HL-60/S4 (cell line): ENCODE data around the gene KRT1.

Experiments
- in situ Hi-C: fragments of 300-500 bp; cut with MboI; formaldehyde crosslinking; loops from 2 replicates; pipeline ENCODE4 v1.14.3; 2022; ENCODE audit warnings: low sequenced_read_pairs

Gene KRT1

DNA sequence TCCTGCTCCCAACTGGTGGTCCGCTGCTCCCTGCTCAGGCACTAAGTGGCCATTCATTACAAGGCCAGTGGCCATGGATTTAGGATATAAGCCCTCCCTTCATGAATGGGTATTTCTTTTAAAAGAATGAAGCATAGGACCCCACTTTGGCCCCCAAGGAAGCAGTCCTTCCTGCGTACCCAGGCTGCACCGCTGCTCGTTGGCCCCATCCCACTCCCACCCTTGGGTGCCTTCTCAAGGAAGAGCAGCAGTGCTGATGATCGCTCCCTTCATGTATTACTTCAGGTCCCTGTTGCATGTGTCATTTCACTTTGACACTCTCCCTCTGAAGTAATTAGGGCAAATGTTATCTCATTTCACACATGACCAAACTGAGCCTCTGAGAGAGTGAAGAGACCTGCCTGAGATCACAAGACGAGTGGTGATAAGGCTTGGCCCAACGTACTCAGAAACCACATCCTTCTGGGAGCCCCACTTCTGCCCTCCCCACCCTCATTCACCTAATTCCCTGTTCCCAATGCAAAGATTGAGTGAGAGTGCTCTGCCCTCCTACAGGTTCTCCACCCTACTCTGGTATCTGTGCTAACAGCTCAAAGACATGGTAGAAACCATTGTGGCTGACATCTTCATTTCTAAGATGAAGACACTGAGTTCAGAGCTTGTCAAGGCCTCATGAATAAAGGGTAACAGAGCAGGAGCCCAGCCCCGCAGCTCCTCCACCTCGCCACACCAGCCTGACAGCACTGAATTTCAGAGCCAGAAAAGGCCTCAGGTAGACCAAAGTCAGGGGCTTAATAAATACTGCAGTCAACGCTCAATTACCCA, 17.9 kb downstream of the KRT1 start:
- in situ Hi-C loops = no loop called here

DNA sequence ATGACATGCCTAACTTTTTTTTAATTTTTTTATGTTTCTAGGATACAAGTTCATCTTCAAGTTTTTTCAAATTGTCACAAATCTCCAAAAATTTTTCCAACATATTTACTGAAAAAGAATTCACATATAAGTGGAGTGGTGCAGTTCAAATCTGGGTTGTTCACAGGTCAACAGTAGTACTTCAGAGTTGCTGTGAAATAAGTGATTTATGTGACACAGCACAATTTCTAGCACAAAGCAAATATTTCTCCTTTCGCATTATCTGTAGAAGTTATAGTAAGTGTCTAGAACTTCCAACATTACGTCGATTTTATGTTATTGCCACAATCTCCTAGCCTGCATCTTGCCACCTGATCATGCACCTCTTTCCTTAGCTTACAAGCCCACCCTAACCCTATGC, 18.5 kb downstream of the KRT1 start:
- in situ Hi-C loops = no loop called here

GRCh38 chr12:52660934-52661499, 19.2 kb downstream of the KRT1 start:
- in situ Hi-C loops = no loop called here

DNA sequence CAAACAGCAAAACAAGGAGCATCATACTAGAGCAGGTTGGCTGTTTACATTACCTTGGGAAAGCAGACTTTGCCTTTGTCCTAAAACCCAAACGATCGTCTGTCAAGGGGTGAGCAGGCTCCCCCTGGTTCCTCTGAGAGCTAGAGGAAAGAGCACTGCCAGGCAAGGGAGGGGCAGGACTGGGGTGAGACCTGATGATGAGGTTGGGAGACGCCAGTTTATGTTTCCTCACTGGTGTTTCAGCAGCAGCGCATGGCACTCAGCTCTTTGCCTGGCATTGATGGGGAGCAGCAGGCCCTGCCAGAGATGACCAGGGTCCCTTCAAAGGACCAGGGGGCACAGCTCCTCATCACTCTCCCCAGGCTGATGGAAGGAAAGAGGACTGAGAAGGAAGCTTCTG, 20.3 kb downstream of the KRT1 start:
- in situ Hi-C loops = no loop called here

DNA sequence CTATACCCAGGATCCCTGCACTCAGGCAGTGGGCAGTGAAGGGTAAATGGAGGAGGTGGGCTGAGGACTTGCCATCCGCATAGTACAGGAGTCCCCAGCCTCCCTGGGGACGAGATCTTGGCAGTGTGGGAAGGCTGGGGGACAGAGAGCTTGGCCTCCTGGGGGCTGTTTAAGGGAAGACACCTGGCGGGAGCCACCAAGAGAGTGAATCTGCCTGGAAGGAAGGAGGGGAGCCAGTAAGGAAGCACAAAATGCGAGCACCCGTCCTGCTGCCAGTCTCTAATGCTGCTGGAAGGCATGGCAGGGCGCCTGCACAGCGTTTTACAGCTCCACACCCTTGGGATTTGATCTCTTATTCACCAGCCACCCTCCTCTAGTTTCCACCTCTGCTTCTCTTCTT, 20.8 kb downstream of the KRT1 start:
- in situ Hi-C loops = no loop called here

- in situ Hi-C loops = no loop called here
Observed at GRCh38 chr12:52658196-52658595, 22.0 kb downstream of the KRT1 start.

DNA sequence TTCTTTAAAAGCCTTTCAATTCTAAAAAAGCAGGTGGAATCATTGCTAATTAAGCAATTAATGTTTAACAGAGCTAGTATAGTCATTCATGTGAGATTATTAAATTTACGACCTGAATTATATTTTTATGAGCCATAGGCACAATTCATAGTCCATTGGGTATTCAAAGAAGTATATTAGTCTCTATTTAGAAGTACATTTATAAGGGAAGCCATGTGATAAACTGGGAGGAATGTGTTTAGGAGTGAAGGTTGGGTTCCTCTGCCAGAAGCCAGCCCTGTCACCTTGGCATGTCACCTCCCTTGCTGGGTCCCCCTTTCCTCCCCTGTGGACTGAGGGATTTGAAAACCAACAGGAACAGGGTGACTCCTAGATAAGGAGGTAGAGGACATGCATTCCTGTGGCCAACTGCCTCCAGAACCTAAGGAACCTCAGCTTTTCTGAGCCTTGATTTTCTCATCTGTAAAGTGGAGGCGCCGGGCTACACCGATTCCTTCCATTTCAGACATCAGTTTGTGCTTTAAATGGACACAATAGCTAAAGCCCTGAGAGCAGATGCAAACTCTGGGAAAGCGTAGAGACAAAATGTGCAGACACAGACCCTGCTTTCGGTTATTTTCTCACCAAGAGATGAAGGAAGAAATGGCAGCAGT, 22.8 kb downstream of the KRT1 start:
- in situ Hi-C loops = no loop called here

DNA sequence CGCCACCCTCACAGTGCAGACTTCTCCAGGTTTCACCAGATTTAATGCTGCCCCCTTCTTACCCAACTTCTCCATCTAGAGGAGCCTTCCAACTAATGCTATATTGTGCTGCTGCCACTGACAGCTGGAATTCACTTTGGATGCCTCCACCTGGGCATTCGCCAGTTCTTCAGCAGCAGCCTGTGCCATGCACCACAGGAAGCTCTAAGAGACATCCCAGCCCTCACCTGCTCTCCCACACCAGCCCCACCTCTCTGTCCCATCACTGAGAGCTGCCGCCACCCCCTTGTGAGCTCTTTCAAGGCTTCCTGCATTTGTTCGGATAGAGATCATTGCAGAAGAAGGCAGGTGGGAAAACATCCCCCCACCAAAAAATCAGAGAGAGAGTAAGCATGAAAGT, 23.6 kb downstream of the KRT1 start:
- in situ Hi-C loops = no loop called here

DNA sequence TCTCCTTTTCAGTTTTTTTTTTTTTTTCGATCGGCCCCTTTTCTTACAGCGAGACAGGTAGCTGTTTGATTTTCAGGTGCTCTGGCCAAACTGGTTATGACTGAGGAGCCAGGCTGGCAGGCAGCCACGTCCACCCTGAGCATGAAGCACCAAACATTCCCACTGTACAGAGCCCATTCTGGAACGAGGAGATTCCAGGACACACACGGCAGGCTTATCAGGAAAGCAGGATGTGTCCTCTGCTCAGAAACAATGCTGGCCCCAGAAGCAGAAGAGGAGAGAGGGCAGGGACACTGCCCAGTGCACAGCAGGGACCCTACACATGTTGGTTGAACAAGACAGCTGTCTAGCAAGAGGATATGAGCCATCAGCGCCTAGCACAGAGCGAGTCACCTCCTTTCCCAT, 24.5 kb downstream of the KRT1 start:
- in situ Hi-C loops = no loop called here

- in situ Hi-C loops = no loop called here
Observed at GRCh38 chr12:52655251-52655650, 25.0 kb downstream of the KRT1 start.

GRCh38 chr12:52651726-52652261, 28.4 kb downstream of the KRT1 start, which contains the start of gene KRT2:
TSS of gene KRT2 (minus strand) at chr12:52652211. CDS start at chr12:52652142, 69 bp downstream.
- in situ Hi-C loops = no loop called here

DNA sequence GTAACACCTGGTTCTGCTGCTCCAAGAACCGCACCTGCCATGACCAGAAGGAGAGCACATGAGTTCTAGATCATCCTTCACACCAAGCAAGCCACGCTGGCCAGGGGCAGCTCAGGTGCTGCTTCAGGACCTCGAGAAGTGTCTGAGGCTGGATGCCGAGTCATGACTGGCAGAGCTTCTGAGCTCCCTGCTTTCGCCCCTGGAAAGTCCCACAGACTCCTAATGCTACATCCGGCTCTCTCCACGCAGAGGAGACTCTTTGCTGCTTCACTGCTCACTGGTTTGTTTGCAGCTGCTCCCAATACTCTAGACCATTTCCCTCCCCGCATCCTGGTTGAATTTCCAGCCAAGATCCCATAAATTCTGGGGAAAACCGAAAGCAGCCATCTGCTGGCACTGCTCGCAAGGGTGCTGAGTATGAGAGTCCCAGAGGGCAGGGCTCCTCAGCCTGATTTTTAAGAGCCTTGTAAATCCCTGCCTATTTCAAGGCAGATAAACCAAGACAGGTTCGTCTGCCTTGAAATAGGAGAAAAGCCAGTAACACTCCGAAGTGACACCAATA, 29.6 kb downstream of the KRT1 start:
- in situ Hi-C loops = no loop called here

- in situ Hi-C loops = no loop called here
Observed at GRCh38 chr12:52649066-52649465, 31.1 kb downstream of the KRT1 start.

DNA sequence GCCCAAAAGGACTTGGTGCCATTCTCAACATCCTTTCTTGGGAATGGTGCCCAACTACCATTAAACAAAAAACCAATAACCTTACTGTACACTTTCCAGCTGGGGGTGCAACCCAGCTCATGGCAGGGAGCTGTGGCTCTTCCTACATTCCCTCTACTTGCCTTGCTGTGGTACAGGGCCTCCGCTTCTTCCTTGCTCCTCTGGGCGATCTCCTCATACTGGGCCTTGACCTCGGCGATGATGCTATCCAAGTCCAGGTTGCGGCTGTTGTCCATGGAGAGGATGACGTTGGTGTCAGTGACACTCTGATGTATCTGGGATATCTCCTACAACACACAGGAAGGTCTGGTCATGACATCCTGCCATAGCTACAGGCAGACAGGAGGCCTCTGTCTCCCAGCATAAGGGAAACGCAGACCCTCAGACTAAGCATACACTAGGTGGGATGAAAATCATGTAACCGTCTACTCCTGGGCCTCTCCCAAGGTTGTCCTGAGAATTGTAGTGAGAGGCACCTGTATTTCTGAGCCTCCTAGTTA, 32.1 kb downstream of the KRT1 start:
- in situ Hi-C loops = no loop called here

GRCh38 chr12:52647601-52648000, 32.6 kb downstream of the KRT1 start:
- in situ Hi-C loops = no loop called here

DNA sequence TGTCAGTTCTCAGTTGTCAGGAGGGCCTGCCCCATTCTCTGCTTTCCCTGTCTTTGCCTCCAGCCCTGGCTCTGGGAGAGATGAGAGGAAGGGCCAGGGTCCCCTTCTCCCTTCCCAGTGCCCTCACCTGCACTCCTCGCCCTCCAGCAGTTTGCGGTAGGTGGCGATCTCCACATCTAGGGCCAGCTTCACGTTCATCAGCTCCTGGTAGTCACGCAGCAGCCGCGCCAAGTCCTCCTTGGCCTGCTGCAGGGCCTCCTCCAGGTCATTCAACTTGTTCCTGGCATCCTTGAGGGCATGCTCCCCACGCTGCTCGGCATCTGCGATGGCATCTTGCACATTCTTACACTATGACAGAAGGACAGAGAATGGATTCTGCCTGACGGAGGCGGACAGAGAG, 33.6 kb downstream of the KRT1 start:
- in situ Hi-C loops = no loop called here

GRCh38 chr12:52645982-52646381, 34.2 kb downstream of the KRT1 start:
- in situ Hi-C loops = no loop called here

- in situ Hi-C loops = no loop called here
Observed at GRCh38 chr12:52645120-52645761, 35.0 kb downstream of the KRT1 start.

- in situ Hi-C loops = no loop called here
Observed at GRCh38 chr12:52644078-52644415, 36.2 kb downstream of the KRT1 start.

DNA sequence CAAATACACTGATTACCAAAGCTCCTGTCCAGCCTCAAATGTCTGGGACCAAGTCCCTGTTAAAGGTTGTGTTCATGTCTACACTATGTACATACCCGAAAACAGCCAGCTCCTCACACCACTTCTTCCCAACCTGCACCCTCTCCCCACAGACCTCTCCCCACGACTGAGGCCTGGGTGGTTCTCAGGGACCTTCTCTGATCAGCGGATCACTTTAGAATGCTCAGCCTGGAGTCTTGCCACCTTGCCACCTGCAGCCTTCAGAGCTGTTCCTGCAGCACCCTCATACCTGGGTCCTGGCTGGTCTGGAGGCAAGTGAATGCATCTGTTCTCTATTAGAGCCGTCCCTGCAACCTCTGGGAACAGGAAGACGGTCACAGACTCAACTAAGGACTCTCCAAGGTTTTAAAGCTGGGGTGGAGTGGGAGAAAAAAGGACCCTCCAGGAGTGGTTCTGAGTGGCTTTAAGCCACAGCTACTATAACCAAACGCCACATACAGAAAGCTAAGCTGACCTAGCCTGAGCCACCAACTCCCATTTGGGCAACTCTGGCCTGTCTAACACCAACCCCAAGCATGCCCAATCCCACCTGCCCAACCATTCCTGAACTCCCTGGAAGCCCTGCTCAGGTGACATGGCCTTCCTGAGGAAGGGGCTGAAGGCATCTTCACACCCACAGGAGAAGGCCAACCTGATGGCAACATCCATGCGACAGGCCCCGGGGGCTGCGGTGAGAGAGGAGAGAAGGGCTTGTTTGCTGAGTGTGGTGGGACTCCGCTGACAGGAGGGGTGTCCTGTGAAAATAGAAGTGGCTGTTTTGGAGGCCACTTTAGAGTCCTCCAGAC, 36.8 kb downstream of the KRT1 start:
- in situ Hi-C loops = no loop called here
